Neural cell (in vitro differentiated cells): ENCODE data around the gene MBD2.

Experiments used
- EP300 ChIP-seq: fragments of 450-650 bp; conservative IDR thresholded peaks from 2 replicates; pipeline ENCODE4 v1.6.1; 2014; ENCODE audit warnings: antibody characterized with exemption, mild to moderate bottlenecking, moderate library complexity; ENCODE audit not compliant: poor library complexity, severe bottlenecking
- SMC3 ChIP-seq: fragments of 450-650 bp; conservative IDR thresholded peaks from 2 replicates; pipeline ENCODE4 v1.6.1; 2014; ENCODE audit warnings: antibody characterized with exemption, mild to moderate bottlenecking, moderate library complexity; ENCODE audit not compliant: poor library complexity
- TF ChIP-seq, protein P1 (sequence below): IDR thresholded peaks from 2 replicates; pipeline ENCODE4 v1.6.1; 2012; ENCODE audit warnings: borderline replicate concordance
- TF ChIP-seq, protein P2 (sequence below): fragments of 450-650 bp; IDR thresholded peaks from 2 replicates; pipeline ENCODE4 v1.5.1; 2014; ENCODE audit warnings: antibody characterized with exemption, mild to moderate bottlenecking, moderate library complexity; ENCODE audit not compliant: poor library complexity, severe bottlenecking

DNA sequence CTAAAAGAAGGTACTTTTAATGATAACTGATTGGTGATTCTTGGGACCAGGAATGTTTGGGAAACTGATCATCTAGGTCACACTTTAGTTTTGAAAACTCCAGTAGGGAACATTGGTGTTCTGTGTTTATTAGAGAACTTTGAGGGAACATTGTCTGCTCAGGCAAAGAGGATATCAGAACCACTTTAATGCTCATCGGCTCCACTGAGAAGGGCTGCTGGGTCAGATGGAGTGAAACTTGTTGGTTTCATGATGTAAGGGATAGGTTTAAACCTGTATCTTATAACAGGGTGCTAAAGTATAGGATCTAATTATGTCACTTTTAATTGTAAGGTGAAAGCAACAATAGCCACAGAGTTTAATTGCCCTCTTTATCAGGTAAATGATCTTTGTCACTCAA is 30.7 kb upstream of the MBD2 start:
- TF ChIP-seq, protein P1, sequence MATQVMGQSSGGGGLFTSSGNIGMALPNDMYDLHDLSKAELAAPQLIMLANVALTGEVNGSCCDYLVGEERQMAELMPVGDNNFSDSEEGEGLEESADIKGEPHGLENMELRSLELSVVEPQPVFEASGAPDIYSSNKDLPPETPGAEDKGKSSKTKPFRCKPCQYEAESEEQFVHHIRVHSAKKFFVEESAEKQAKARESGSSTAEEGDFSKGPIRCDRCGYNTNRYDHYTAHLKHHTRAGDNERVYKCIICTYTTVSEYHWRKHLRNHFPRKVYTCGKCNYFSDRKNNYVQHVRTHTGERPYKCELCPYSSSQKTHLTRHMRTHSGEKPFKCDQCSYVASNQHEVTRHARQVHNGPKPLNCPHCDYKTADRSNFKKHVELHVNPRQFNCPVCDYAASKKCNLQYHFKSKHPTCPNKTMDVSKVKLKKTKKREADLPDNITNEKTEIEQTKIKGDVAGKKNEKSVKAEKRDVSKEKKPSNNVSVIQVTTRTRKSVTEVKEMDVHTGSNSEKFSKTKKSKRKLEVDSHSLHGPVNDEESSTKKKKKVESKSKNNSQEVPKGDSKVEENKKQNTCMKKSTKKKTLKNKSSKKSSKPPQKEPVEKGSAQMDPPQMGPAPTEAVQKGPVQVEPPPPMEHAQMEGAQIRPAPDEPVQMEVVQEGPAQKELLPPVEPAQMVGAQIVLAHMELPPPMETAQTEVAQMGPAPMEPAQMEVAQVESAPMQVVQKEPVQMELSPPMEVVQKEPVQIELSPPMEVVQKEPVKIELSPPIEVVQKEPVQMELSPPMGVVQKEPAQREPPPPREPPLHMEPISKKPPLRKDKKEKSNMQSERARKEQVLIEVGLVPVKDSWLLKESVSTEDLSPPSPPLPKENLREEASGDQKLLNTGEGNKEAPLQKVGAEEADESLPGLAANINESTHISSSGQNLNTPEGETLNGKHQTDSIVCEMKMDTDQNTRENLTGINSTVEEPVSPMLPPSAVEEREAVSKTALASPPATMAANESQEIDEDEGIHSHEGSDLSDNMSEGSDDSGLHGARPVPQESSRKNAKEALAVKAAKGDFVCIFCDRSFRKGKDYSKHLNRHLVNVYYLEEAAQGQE = no peak
- TF ChIP-seq EP300 (no peak), SMC3 (no peak)
- TF ChIP-seq, protein P2, sequence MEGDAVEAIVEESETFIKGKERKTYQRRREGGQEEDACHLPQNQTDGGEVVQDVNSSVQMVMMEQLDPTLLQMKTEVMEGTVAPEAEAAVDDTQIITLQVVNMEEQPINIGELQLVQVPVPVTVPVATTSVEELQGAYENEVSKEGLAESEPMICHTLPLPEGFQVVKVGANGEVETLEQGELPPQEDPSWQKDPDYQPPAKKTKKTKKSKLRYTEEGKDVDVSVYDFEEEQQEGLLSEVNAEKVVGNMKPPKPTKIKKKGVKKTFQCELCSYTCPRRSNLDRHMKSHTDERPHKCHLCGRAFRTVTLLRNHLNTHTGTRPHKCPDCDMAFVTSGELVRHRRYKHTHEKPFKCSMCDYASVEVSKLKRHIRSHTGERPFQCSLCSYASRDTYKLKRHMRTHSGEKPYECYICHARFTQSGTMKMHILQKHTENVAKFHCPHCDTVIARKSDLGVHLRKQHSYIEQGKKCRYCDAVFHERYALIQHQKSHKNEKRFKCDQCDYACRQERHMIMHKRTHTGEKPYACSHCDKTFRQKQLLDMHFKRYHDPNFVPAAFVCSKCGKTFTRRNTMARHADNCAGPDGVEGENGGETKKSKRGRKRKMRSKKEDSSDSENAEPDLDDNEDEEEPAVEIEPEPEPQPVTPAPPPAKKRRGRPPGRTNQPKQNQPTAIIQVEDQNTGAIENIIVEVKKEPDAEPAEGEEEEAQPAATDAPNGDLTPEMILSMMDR = no peak
